Common myeloid progenitor, CD34-positive (primary cell): ENCODE measurements around the gene ADAM12.

Experiments used
- CTCF ChIA-PET: fragments of 350-600 bp; sonication (Branson Sonifier 250); formaldehyde crosslinking; loops from one replicate; lab custom pipeline; 2021; ENCODE audit warnings: antibody characterized with exemption; lab: Charles Lee
- POLR2A ChIA-PET: fragments of 350-600 bp; sonication (Branson Sonifier 250); formaldehyde crosslinking; loops from one replicate; lab custom pipeline; 2021; ENCODE audit warnings: antibody characterized with exemption; lab: Charles Lee
- DNase-seq, 3 donors: peaks; one replicate each; pipeline versions ENCODE4 v3.0.0 to v3.0.0-alpha.2; 2013
- H3K27ac ChIP-seq, 2 experiments: 1 replicate in 1 of 2; 2 replicates in 1 of 2; pipeline ENCODE4 v1.7.0; 2013; ENCODE audit warnings: inconsistent platforms in 2 of 2, low read length in 2 of 2, mild to moderate bottlenecking in 2 of 2, low read depth in 1 of 2, moderate library complexity in 1 of 2; ENCODE audit not compliant: severe bottlenecking in 2 of 2, insufficient read depth in 1 of 2, poor library complexity in 1 of 2
- H3K27me3 ChIP-seq, 5 experiments: replicated peaks in 2 of 5; 1 replicate in 3 of 5; 2 replicates in 2 of 5; pipeline versions ENCODE4 v1.6.1 to v1.7.0; 2013; ENCODE audit warnings: low read length in 4 of 5, mild to moderate bottlenecking in 2 of 5, moderate library complexity in 2 of 5, inconsistent platforms in 1 of 5; ENCODE audit not compliant: insufficient read depth in 5 of 5, control insufficient read depth in 4 of 5
- H3K36me3 ChIP-seq, 4 experiments: 1 replicate in 2 of 4; 2 replicates in 2 of 4; pipeline versions ENCODE4 v1.6.1 to v1.7.0; 2013; ENCODE audit warnings: low read length in 3 of 4, control low read depth in 1 of 4, mild to moderate bottlenecking in 1 of 4; ENCODE audit not compliant: control insufficient read depth in 4 of 4, insufficient read depth in 4 of 4
- H3K4me1 ChIP-seq, 4 experiments: 1 replicate in 3 of 4; 2 replicates in 1 of 4; pipeline versions ENCODE4 v1.6.1 to v1.7.1; 2013; ENCODE audit warnings: low read length in 3 of 4, mild to moderate bottlenecking in 3 of 4, control low read depth in 1 of 4, inconsistent platforms in 1 of 4, moderate library complexity in 1 of 4; ENCODE audit not compliant: control insufficient read depth in 4 of 4, insufficient read depth in 4 of 4; ENCODE audit errors: control extremely low read depth in 1 of 4
- H3K4me3 ChIP-seq, 7 experiments: 1 replicate in 4 of 7; 2 replicates in 3 of 7; pipeline versions ENCODE4 v1.5.1 to v1.7.0; 2013; ENCODE audit warnings: mild to moderate bottlenecking in 7 of 7, low read length in 6 of 7, moderate library complexity in 6 of 7, inconsistent platforms in 2 of 7, low read depth in 2 of 7, control low read depth in 1 of 7; ENCODE audit not compliant: insufficient read depth in 4 of 7, control insufficient read depth in 1 of 7; ENCODE audit errors: extremely low read depth in 1 of 7
- H3K9me3 ChIP-seq, 5 experiments: 1 replicate in 4 of 5; 2 replicates in 1 of 5; pipeline versions ENCODE4 v1.6.1 to v1.7.1; 2013; ENCODE audit warnings: low read length in 4 of 5, mild to moderate bottlenecking in 2 of 5, inconsistent platforms in 1 of 5, low read depth in 1 of 5, moderate library complexity in 1 of 5; ENCODE audit not compliant: control insufficient read depth in 4 of 5, insufficient read depth in 2 of 5; ENCODE audit errors: control extremely low read depth in 1 of 5
- WGBS: methylation state at CpG from one replicate; pipeline ENCODE4 v1.1.5; 2013; ENCODE audit not compliant: insufficient coverage; 5-methylcytosine and 5-hydroxymethylcytosine counted together

The ADAM12 gene

DNA sequence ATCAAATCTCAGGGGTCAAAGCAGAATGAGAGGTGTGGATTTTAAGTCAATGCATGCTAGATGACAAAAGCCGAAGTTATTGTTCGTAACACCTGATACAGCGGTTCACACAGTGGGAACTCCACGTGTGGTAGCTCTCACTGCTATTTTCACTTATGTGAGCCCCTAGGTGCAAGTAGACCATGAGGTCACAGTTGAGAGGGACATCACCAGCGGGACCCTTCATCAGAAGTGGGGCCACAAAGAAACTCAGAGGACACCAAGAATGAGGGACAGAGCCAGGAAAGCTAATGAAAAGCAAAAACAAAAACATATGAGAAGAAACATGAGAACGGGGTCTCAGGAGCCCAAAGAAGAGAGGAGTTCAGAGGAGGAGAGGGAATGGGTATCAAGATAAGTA lies 63.5 kb downstream of the ADAM12 start:
- WGBS = 96% methylated on average over 6 of the region's 6 CpGs
- no peak overlapping the region for H3K27ac ChIP-seq
- ChIA-PET CTCF (no interaction called here), POLR2A (no interaction called here)
- H3K4me1 ChIP-seq = no peaks in the 10 kb centered on the region
- no peak for DNase-seq
- H3K4me3 ChIP-seq = no peak overlapping the region
- H3K9me3 ChIP-seq = peaks cover 0 to 2% (median 0%) of the 10 kb centered on the region in 5 experiments
- H3K27me3 ChIP-seq = peaks cover 0 to 4% (median 0%) of the 10 kb centered on the region in 5 experiments
- H3K36me3 ChIP-seq = no peaks in the 10 kb centered on the region

DNA sequence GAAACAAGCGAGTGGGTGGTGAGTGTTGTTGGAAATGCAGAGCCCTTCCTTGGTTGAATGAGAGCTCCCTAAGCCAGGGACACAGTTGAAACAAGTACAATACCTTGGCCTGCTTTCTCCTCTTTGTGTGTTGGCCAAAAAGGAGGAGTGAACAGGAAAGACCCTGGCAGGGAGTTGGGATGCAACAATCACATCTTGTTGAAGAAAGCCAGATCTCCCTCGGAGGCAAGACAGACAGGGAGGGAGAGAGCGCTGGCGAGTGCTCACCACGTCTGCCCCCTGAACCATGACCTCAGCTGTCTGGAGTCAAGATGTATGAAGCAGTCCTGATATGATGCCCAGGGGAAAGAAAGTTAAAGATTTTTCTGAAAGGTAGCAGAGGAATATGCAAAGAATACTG lies 66.8 kb downstream of the ADAM12 start:
- Histone ChIP-seq H3K4me3 (no peak overlapping the region), H3K27ac (no peak overlapping the region), H3K9me3 (peaks cover 0 to 4% (median 0%) of the 10 kb centered on the region in 5 experiments), H3K27me3 (peaks cover 0 to 4% (median 0%) of the 10 kb centered on the region in 5 experiments), H3K4me1 (no peaks in the 10 kb centered on the region), H3K36me3 (no peaks in the 10 kb centered on the region)
- POLR2A ChIA-PET = no interaction called here
- no peak for DNase-seq
- CTCF ChIA-PET = no interaction called here
- WGBS = 88% methylated on average over 5 of the region's 5 CpGs

DNA sequence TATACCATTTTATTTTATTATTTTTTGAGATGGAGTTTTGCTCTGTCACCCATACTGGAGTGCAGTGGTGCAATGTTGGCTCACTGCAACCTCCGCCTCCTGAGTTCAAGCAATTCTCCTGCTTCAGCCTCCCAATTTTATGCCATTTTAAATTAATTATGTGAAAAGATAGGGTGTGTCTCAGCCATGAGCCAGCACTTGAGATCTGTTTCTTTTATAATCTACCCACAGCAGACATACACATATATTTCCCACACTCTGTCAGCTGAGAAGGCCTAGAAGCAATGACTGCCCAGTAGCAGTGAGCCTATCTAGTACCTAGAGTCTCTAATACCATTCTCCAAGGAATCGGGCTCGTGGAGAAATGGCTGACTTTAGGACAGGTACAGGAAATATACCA lies 70.5 kb downstream of the ADAM12 start:
- POLR2A ChIA-PET = no interaction called here

DNA sequence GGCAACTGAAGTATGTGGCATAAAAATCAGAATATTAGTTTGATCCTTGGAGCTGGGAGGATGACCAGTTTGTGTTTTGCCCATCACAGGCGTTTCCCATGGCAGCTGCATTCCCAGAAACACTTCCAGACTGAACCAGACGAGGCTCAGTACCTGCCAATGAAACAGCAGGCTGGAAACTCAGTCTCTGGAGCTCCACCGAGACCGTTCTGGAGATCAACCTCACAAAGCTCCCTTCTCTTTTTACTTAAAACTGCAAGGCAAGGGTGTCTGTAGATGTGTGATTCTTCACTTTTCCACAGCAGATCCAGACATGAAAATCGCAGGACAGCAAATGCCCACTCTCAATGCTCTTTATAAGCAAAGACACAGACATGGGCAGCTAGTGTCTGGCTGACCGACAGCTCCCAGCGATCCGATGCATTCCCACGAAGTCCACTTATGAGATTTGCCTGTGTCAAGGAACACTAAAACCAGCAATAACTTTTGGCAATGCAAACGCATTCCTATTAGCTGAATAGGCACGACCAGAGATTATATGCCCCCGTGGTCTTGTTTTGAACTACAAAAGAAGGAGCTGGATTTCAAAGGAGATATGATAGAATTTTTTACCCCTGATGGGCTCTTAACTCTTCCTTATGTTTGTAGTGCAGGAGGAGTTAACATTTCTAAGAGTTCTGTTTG lies 72.6 kb downstream of the ADAM12 start:
- H3K27ac ChIP-seq = no peak overlapping the region

More for the DNA sequence above, 70.5 kb downstream of the ADAM12 start:
- DNase-seq = no peak
- H3K27me3 ChIP-seq = peaks cover 0 to 2% (median 0%) of the 10 kb centered on the region in 5 experiments
- WGBS = no CpG with 5 or more reads among the region's 3 CpGs
- CTCF ChIA-PET = no interaction called here
- no peak overlapping the region for H3K27ac ChIP-seq
- H3K4me1 ChIP-seq = no peaks in the 10 kb centered on the region
- no peaks in the 10 kb centered on the region for H3K36me3 ChIP-seq
- peaks cover 0 to 2% (median 0%) of the 10 kb centered on the region in 5 experiments for H3K9me3 ChIP-seq
- no peak overlapping the region for H3K4me3 ChIP-seq

DNA sequence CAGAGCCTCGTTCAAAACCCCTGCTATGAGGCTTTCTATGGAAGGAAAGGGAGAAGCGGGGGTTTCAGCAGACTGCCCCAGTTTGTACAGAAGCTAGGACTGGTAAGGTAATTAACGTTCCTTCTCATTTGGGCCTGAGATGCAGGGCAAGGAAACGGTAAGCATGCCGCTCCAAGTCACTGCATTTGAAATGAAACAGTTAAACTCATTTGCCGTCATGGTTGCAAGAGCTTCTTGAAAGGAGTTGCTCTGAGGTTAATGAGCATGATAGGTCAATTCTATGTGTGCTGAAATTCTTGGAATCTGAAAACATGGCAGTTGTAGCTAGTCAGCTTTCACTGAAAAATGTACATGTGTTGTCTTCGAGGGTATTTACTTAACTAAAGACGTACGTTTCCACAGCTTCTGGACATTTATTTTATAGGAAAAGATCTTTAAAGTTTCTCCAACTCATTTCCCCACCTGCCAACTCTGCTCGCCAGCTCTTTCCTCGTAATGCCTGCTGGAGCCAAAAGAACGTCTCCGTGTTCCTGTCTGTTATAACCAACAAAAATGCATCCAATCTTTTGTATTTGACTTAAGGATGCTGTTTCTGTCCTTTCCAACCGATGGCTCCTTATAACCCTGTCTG lies 73.3 kb downstream of the ADAM12 start:
- CTCF ChIA-PET = no interaction called here
- Histone ChIP-seq H3K27me3 (peaks cover 0 to 3% (median 0%) of the 10 kb centered on the region in 5 experiments), H3K4me3 (no peak overlapping the region), H3K9me3 (peaks cover 0 to 2% (median 0%) of the 10 kb centered on the region in 5 experiments), H3K27ac (no peak overlapping the region), H3K4me1 (no peaks in the 10 kb centered on the region), H3K36me3 (no peaks in the 10 kb centered on the region)
- POLR2A ChIA-PET = no interaction called here
- 95% methylated on average over 13 of the region's 14 CpGs for WGBS
- no peak for DNase-seq

More for the DNA sequence above, 72.6 kb downstream of the ADAM12 start:
- ChIA-PET POLR2A (no interaction called here), CTCF (interaction anchor here (1.3 kb wide), 1 partner anchor 348 kb away, joined by 3 read pairs; no protein-coding TSS in a partner anchor)
- Histone ChIP-seq H3K4me3 (no peak overlapping the region), H3K9me3 (peaks cover 0 to 2% (median 0%) of the 10 kb centered on the region in 5 experiments), H3K36me3 (no peaks in the 10 kb centered on the region), H3K4me1 (no peaks in the 10 kb centered on the region), H3K27me3 (peaks cover 0 to 2% (median 0%) of the 10 kb centered on the region in 5 experiments)
- DNase-seq = no peak
- 98% methylated on average over 8 of the region's 12 CpGs for WGBS

DNA sequence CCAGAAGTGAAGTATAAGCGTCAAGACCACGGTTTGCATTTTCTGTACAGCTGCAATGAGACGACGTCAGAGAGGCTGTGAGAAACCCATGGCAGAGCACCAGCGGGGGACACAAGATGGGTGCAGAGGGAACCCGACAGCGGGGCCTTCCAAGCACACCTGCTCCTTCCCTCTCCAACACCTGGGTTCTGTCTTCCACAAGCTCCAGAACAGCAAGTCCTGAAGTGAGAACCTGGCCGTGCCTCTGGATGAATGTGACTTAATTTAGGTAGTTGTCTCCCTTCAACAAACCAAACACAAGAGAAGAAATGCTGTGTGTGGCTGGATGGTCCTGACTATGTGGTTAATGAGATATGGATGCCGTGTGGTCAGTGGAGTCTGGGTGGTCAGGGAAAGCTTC lies 76.1 kb downstream of the ADAM12 start:
- Histone ChIP-seq H3K4me3 (no peak overlapping the region), H3K9me3 (peaks cover 0 to 2% (median 0%) of the 10 kb centered on the region in 5 experiments), H3K36me3 (no peaks in the 10 kb centered on the region), H3K4me1 (no peaks in the 10 kb centered on the region), H3K27ac (no peak overlapping the region), H3K27me3 (peaks cover 0 to 3% (median 0%) of the 10 kb centered on the region in 5 experiments)
- CTCF ChIA-PET = no interaction called here
- POLR2A ChIA-PET = no interaction called here
- no peak for DNase-seq
- WGBS = 93% methylated on average over 5 of the region's 9 CpGs
